OCI-LY1 (cell line): ENCODE data around the gene CYB5R3.

Experiments
- H2AFZ ChIP-seq: fragments of 200-600 bp; sonication (generic), shearing (Covaris generic); 2 replicates; pipeline ENCODE4 v1.6.0; 2014; ENCODE audit warnings: antibody characterized with exemption, mild to moderate bottlenecking, low read length
- H3F3A ChIP-seq: fragments of 200-600 bp; sonication (generic), shearing (Covaris generic); 2 replicates; pipeline ENCODE4 v1.6.0; 2014; ENCODE audit warnings: mild to moderate bottlenecking, antibody characterized with exemption, low read length, moderate library complexity; ENCODE audit not compliant: insufficient read depth
- H3K27ac ChIP-seq: fragments of 200-600 bp; sonication (generic); 2 replicates; pipeline ENCODE4 v1.5.1; 2014; ENCODE audit warnings: low read length, mixed run types, mild to moderate bottlenecking, low read depth; ENCODE audit not compliant: poor library complexity, severe bottlenecking
- H3K27me3 ChIP-seq: fragments of 200-600 bp; sonication (generic); 2 replicates; pipeline ENCODE4 v1.6.0; 2014; ENCODE audit warnings: antibody characterized with exemption, mild to moderate bottlenecking, low read length, moderate library complexity; ENCODE audit not compliant: insufficient read depth
- H3K36me3 ChIP-seq: fragments of 200-600 bp; sonication (generic); 2 replicates; pipeline ENCODE4 v1.6.1; 2014; ENCODE audit warnings: mild to moderate bottlenecking, antibody characterized with exemption, low read length, moderate library complexity, mixed read lengths; ENCODE audit not compliant: insufficient read depth
- H3K4me1 ChIP-seq: fragments of 200-600 bp; sonication (generic); 2 replicates; pipeline ENCODE4 v1.5.1; 2014; ENCODE audit warnings: mild to moderate bottlenecking, low read length, moderate library complexity; ENCODE audit not compliant: insufficient read depth, severe bottlenecking
- H3K4me2 ChIP-seq: fragments of 200-600 bp; sonication (generic), shearing (Covaris generic); 2 replicates; pipeline ENCODE4 v1.6.1; 2014; ENCODE audit warnings: low read length
- H3K4me3 ChIP-seq: fragments of 200-600 bp; sonication (generic); 2 replicates; pipeline ENCODE4 v1.5.1; 2014; ENCODE audit warnings: low read length, low read depth, mild to moderate bottlenecking, mixed read lengths; ENCODE audit not compliant: poor library complexity, severe bottlenecking
- H3K79me2 ChIP-seq: fragments of 200-600 bp; shearing (Covaris generic); 2 replicates; pipeline ENCODE4 v1.6.1; 2016; ENCODE audit warnings: mixed run types, low read length, mixed read lengths; ENCODE audit not compliant: insufficient read depth
- H3K9ac ChIP-seq: fragments of 200-600 bp; sonication (generic), shearing (Covaris generic); 2 replicates; pipeline ENCODE4 v1.6.1; 2014; ENCODE audit warnings: mild to moderate bottlenecking, low read length, mixed read lengths
- H3K9me2 ChIP-seq: fragments of 200-600 bp; sonication (generic), shearing (Covaris generic); 2 replicates; pipeline ENCODE4 v1.6.1; 2014; ENCODE audit warnings: low read depth, mild to moderate bottlenecking, low read length, mixed read lengths
- H3K9me3 ChIP-seq: fragments of 200-600 bp; shearing (Covaris generic); 2 replicates; pipeline ENCODE4 v1.6.1; 2014; ENCODE audit warnings: low read length, mixed read lengths
- H4K20me1 ChIP-seq: fragments of 200-600 bp; sonication (generic), shearing (Covaris generic); 2 replicates; pipeline ENCODE4 v1.6.0; 2016; ENCODE audit warnings: mild to moderate bottlenecking, low read length; ENCODE audit not compliant: insufficient read depth
- CTCF ChIP-seq: fragments of 200-600 bp; sonication (generic), shearing (Covaris generic); IDR thresholded peaks from 2 replicates; pipeline ENCODE4 v1.5.1; 2017; ENCODE audit warnings: mild to moderate bottlenecking, antibody characterized with exemption, low read length, moderate library complexity, mixed read lengths
- EZH2 ChIP-seq: fragments of 200-600 bp; sonication (generic), shearing (Covaris generic); IDR thresholded peaks from 2 replicates; pipeline ENCODE4 v1.8.0; 2017; ENCODE audit warnings: borderline replicate concordance, mixed run types, mild to moderate bottlenecking, antibody characterized with exemption, low read length, moderate library complexity, mixed read lengths

CYB5R3 gene

GRCh38 chr22:42695294-42695693, 46.1 kb upstream of the CYB5R3 start:
- H3K4me3 ChIP-seq: no peak overlapping the region
- H3K27me3 ChIP-seq: no peaks in the 10 kb centered on the region
- TF ChIP-seq CTCF (no peak), EZH2 (no peak)
- no peaks in the 10 kb centered on the region for H3F3A ChIP-seq
- no peak overlapping the region for H3K9ac ChIP-seq
- H2AFZ ChIP-seq: no peak overlapping the region
- H3K79me2 ChIP-seq: no peaks in the 10 kb centered on the region
- H3K9me2 ChIP-seq: no peaks in the 10 kb centered on the region
- H3K4me1 ChIP-seq: peaks cover 39% of the 10 kb centered on the region
- no peaks in the 10 kb centered on the region for H4K20me1 ChIP-seq
- no peak overlapping the region for H3K4me2 ChIP-seq
- H3K36me3 ChIP-seq: no peaks in the 10 kb centered on the region
- no peaks in the 10 kb centered on the region for H3K9me3 ChIP-seq
- H3K27ac ChIP-seq: no peak overlapping the region

GRCh38 chr22:42693763-42694683, 44.8 kb upstream of the CYB5R3 start:
- Histone ChIP-seq H2AFZ (no peak overlapping the region), H4K20me1 (no peaks in the 10 kb centered on the region), H3K27me3 (no peaks in the 10 kb centered on the region)

GRCh38 chr22:42693055-42693762, 44.0 kb upstream of the CYB5R3 start:
- no peak overlapping the region for H3K27ac ChIP-seq
- no peaks in the 10 kb centered on the region for H3K79me2 ChIP-seq
- H3K4me1 ChIP-seq: peaks cover 36% of the 10 kb centered on the region
- H3K4me2 ChIP-seq: no peak overlapping the region
- no peaks in the 10 kb centered on the region for H3F3A ChIP-seq
- H3K27me3 ChIP-seq: no peaks in the 10 kb centered on the region
- no peak overlapping the region for H2AFZ ChIP-seq
- H3K9me3 ChIP-seq: no peaks in the 10 kb centered on the region
- H3K9ac ChIP-seq: no peak overlapping the region; the same call in 1 of the 2 replicates
- no peak overlapping the region for H3K4me3 ChIP-seq
- TF ChIP-seq CTCF: no peak
- no peak for TF ChIP-seq EZH2
- H3K9me2 ChIP-seq: no peaks in the 10 kb centered on the region
- no peaks in the 10 kb centered on the region for H4K20me1 ChIP-seq
- H3K36me3 ChIP-seq: no peaks in the 10 kb centered on the region

More at GRCh38 chr22:42693763-42694683, 44.8 kb upstream of the CYB5R3 start:
- no peak overlapping the region for H3K4me3 ChIP-seq
- peaks cover 39% of the 10 kb centered on the region for H3K4me1 ChIP-seq
- H3K9ac ChIP-seq: no peak overlapping the region
- H3K79me2 ChIP-seq: no peaks in the 10 kb centered on the region
- H3K36me3 ChIP-seq: no peaks in the 10 kb centered on the region
- no peaks in the 10 kb centered on the region for H3F3A ChIP-seq
- H3K9me3 ChIP-seq: no peaks in the 10 kb centered on the region
- H3K27ac ChIP-seq: peak overlapping the region; percentile 6
- H3K4me2 ChIP-seq: no peak overlapping the region
- no peaks in the 10 kb centered on the region for H3K9me2 ChIP-seq
- TF ChIP-seq CTCF (no peak), EZH2 (no peak)
